ENCODE measurements around the gene TRAK1.

Gene TRAK1

GRCh38 chr3:42209917-42210316, 118.8 kb downstream of the TRAK1 start:
- no peak for DNase-seq (ENCODE audit: low read depth in 3 of 3)

- DNase-seq (ENCODE audit: low read depth in 3 of 3): no peak
Measured at GRCh38 chr3:42210726-42211125, 119.6 kb downstream of the TRAK1 start.

GRCh38 chr3:42213417-42213816, 122.3 kb downstream of the TRAK1 start:
- DNase-seq (ENCODE audit: low read depth in 3 of 3): no peak

- DNase-seq (ENCODE audit: low read depth in 3 of 3): no peak
Measured at GRCh38 chr3:42214064-42214463, 122.9 kb downstream of the TRAK1 start.

- no peak for DNase-seq (ENCODE audit: low read depth in 3 of 3)
Measured at GRCh38 chr3:42214565-42215283, 123.6 kb downstream of the TRAK1 start.

GRCh38 chr3:42216302-42216701, 125.1 kb downstream of the TRAK1 start:
- no peak for DNase-seq (ENCODE audit: low read depth in 3 of 3)

GRCh38 chr3:42216931-42217333, 125.8 kb downstream of the TRAK1 start:
- DNase-seq (ENCODE audit: low read depth in 3 of 3): no peak

GRCh38 chr3:42220436-42221121, 129.4 kb downstream of the TRAK1 start:
- DNase-seq (ENCODE audit: low read depth in 3 of 3): no peak

GRCh38 chr3:42222942-42223693, 132.0 kb downstream of the TRAK1 start:
- no peak for DNase-seq (ENCODE audit: low read depth in 3 of 3)

- DNase-seq (ENCODE audit: low read depth in 3 of 3): no peak
Measured at GRCh38 chr3:42224178-42224577, 133.0 kb downstream of the TRAK1 start.

- no peak for DNase-seq (ENCODE audit: low read depth in 3 of 3)
Measured at GRCh38 chr3:42224658-42225421, 133.7 kb downstream of the TRAK1 start.

GRCh38 chr3:42225486-42226363, 134.6 kb downstream of the TRAK1 start:
- no peak for DNase-seq (ENCODE audit: low read depth in 3 of 3)

GRCh38 chr3:42226470-42227425, 135.6 kb downstream of the TRAK1 start:
- no peak for DNase-seq (ENCODE audit: low read depth in 3 of 3)

GRCh38 chr3:42228796-42229195, 137.6 kb downstream of the TRAK1 start:
- DNase-seq (ENCODE audit: low read depth in 3 of 3): no peak

GRCh38 chr3:42229266-42229941, 138.2 kb downstream of the TRAK1 start:
- no peak for DNase-seq (ENCODE audit: low read depth in 3 of 3)

GRCh38 chr3:42229942-42230688, 139.0 kb downstream of the TRAK1 start:
- DNase-seq (ENCODE audit: low read depth in 3 of 3): no peak

GRCh38 chr3:42230860-42231259, 139.7 kb downstream of the TRAK1 start:
- no peak for DNase-seq (ENCODE audit: low read depth in 3 of 3)

- DNase-seq (ENCODE audit: low read depth in 3 of 3): no peak
Measured at GRCh38 chr3:42235532-42235931, 144.4 kb downstream of the TRAK1 start.

Data from stimulated activated CD4-positive, alpha-beta T cell treated with anti-CD3 and anti-CD28 coated beads, TNF-alpha, amount 100 ng/mL, for 4 hours (primary cell).